NCI-H82 treated with DMSO at 0.1 percent for 48 hours (cell line): ENCODE measurements around the gene NT5DC3.
A peak's percentile ranks its signal among the peaks of the same experiment; 100 is the strongest.

ENCODE experiments used
- DNase-seq: peaks from one replicate; lab custom pipeline; 2025; ENCODE audit not compliant: unreplicated experiment; lab: John Stamatoyannopoulos, UW

The NT5DC3 gene

GRCh38 chr12:103785243-103786031, 55.6 kb downstream of the NT5DC3 start:
- DNase-seq: no peak

- DNase-seq: no peak
Measured at GRCh38 chr12:103783744-103784664, 57.0 kb downstream of the NT5DC3 start.

- no peak for DNase-seq
Measured at GRCh38 chr12:103782399-103782798, 58.6 kb downstream of the NT5DC3 start.

GRCh38 chr12:103780992-103781391, 60.0 kb downstream of the NT5DC3 start:
- no peak for DNase-seq

DNA sequence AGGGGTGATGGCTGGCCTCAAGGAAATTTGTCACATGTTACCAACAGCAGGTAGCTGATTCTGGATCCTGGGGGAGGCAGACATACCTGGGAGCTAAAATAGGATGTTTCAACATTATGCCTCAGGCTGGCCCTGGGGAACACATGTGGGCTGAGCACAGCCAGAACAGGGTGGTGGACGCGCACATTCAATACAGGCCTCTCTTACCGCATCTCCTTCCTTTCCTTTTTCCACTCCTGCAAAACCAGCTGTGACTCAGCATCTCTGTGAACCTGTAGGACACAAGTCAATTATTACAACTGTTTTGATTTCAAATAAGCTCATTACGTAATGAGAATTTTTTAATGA, 61.0 kb downstream of the NT5DC3 start:
- DNase-seq: no peak

GRCh38 chr12:103779410-103780092, 61.5 kb downstream of the NT5DC3 start:
- peak; percentile 21 for DNase-seq

- DNase-seq: no peak
Measured at GRCh38 chr12:103778781-103779180, 62.3 kb downstream of the NT5DC3 start.

- no peak for DNase-seq
Measured at GRCh38 chr12:103774977-103775560, 66.0 kb downstream of the NT5DC3 start.

DNA sequence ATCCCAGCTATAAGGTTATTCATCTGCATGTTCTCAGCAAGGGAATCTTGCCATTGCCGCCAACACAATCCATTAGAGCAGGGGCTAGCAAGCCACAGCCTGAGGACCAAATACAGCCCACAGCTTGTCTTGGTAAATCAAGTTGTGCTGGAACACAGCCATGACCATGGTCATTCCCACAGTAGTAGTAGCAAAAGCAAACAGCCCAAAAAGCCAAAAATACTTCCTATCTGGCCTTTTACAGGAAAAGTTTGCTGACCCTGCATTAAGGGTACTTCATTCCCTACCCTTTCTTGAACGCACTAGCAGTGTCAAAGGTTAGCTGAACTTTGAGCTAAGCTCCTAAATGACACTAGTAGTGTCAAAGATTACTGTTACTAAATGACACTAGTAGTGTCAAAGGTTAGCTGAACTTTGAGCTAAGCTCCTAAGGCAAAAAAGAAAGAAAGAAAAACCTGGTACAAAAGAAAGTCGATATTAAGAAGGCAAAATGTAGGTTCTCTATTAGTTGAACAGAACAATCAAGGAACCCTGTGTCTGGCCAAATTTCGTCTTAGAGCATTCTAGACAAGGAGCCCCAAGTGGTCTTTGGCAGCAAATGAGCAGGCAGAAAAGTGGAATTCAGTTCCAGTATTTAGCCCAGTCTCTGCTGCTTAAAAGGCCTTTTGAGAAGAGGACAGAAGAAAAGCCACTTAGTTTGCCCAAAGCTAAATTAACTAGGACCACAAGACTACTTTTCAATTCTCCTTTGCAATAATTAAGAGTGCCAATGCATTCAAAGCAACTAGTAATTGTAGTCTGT, 67.7 kb downstream of the NT5DC3 start:
- no peak for DNase-seq

- no peak for DNase-seq
Measured at GRCh38 chr12:103772367-103773108, 68.5 kb downstream of the NT5DC3 start.

GRCh38 chr12:103771466-103771865, 69.6 kb downstream of the NT5DC3 start:
- DNase-seq: no peak

- no peak for DNase-seq
Measured at GRCh38 chr12:103769240-103769945, 71.6 kb downstream of the NT5DC3 start.

GRCh38 chr12:103768467-103769123, 72.4 kb downstream of the NT5DC3 start:
- DNase-seq: no peak

GRCh38 chr12:103766028-103766427, 75.0 kb downstream of the NT5DC3 start:
- DNase-seq: no peak

GRCh38 chr12:103765322-103765721, 75.7 kb downstream of the NT5DC3 start:
- DNase-seq: no peak

GRCh38 chr12:103762473-103762872, 78.6 kb downstream of the NT5DC3 start:
- DNase-seq: no peak

GRCh38 chr12:103758310-103759089, 82.5 kb downstream of the NT5DC3 start:
- DNase-seq: no peak

GRCh38 chr12:103757248-103757647, 83.8 kb downstream of the NT5DC3 start:
- no peak for DNase-seq
